ENCODE measurements around the gene VIP. TPM values are rescaled to one million over a fixed set of nuclear protein-coding genes. Genes with fewer than 3 reads are reported as not detected.

VIP gene
- total RNA-seq (2014; rRNA removed; shearing (Covaris generic)): not detected in 2 replicates

DNA sequence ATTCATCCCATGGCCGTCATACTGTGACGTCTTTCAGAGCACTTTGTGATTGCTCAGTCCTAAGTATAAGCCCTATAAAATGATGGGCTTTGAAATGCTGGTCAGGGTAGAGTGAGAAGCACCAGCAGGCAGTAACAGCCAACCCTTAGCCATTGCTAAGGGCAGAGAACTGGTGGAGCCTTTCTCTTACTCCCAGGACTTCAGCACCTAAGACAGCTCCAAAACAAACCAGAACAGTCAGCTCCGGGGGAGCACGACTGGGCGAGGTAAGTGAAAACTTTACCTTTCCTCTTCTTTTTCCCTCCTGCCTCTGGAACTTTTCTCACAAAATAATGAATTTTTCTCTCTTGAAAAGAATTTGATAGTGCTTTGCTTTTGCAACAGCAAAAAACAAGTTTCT, at the start of gene VIP:
Gene VIP, plus strand, starts transcription at position 104 of the 400 bp plus-strand sequence. CDS start 1,381 bp downstream, outside the sequence.

Other genes starting within 250 kb of the VIP start
- gene SYNE1, start 113.4 kb upstream of the VIP start, total RNA-seq (2014; rRNA removed; shearing (Covaris generic)): 67.4 and 81.0 TPM in 2 replicates
- not detected in 2 replicates for gene MYCT1, start 52.9 kb upstream of the VIP start, total RNA-seq (2014; rRNA removed; shearing (Covaris generic))
- gene FBXO5, start 232.2 kb downstream of the VIP start, total RNA-seq (2014; rRNA removed; shearing (Covaris generic)): 17.5 and 19.5 TPM in 2 replicates

Data from A375 (cell line).